ENCODE data around the gene PTPRU. TPM values are rescaled to one million over a fixed set of nuclear protein-coding genes. Genes with fewer than 3 reads are reported as not detected.

PTPRU gene
- total RNA-seq, 1 experiment from 2014 or later = 54.5 TPM

- intact Hi-C loops (cut with micrococcal nuclease; ENCODE audit: unreplicated experiment) = loop anchor here (5.0 to 10.0 kb wide), 2 partner anchors 104 to 477 kb away; no protein-coding TSS in a partner anchor
- CTCF ChIA-PET = no interaction called here
- Mint-ChIP-seq H3K27me3 (ENCODE audit: unreplicated experiment) (peaks cover 21% of the 10 kb centered on the region), H3K9me3 (ENCODE audit: low read depth, unreplicated experiment) (no peaks in the 10 kb centered on the region), H3K36me3 (ENCODE audit: insufficient read depth, unreplicated experiment) (peaks cover 36% of the 10 kb centered on the region), H3K27ac (ENCODE audit: unreplicated experiment) (peak overlapping the region; percentile 75), H3K4me3 (ENCODE audit: low read depth, unreplicated experiment) (peak overlapping the region; percentile 97), H3K4me1 (ENCODE audit: low read depth, unreplicated experiment) (peaks cover 33% of the 10 kb centered on the region)
- no TSS peak for BruUV-seq (replicated peaks)
- TF ChIP-seq CTCF (IDR thresholded peaks at IDR 0.05; ENCODE audit: unreplicated experiment) = no peak
- DNase-seq = peak; percentile 52
Observed at GRCh38 chr1:29237852-29238619, 1.7 kb downstream of the PTPRU start.

- peak overlapping the region; percentile 97 for H3K4me3 Mint-ChIP-seq (ENCODE audit: low read depth, unreplicated experiment)
- no peaks in the 10 kb centered on the region for H3K9me3 Mint-ChIP-seq (ENCODE audit: low read depth, unreplicated experiment)
- H3K36me3 Mint-ChIP-seq (ENCODE audit: insufficient read depth, unreplicated experiment) = peaks cover 36% of the 10 kb centered on the region
- no peak for TF ChIP-seq CTCF (IDR thresholded peaks at IDR 0.05; ENCODE audit: unreplicated experiment)
- no peak for DNase-seq
- intact Hi-C loops (cut with micrococcal nuclease; ENCODE audit: unreplicated experiment) = loop anchor here (5.0 to 10.0 kb wide), 2 partner anchors 104 to 476 kb away; no protein-coding TSS in a partner anchor
- H3K4me1 Mint-ChIP-seq (ENCODE audit: low read depth, unreplicated experiment) = peaks cover 33% of the 10 kb centered on the region
- CTCF ChIA-PET = interaction anchor here (0.6 to 0.8 kb wide), 2 partner anchors 9 to 90 kb away, joined by 3 read pairs; no protein-coding TSS in a partner anchor
- no TSS peak for BruUV-seq (replicated peaks)
- peaks cover 15% of the 10 kb centered on the region for H3K27me3 Mint-ChIP-seq (ENCODE audit: unreplicated experiment)
- H3K27ac Mint-ChIP-seq (ENCODE audit: unreplicated experiment) = peak overlapping the region; percentile 75
Observed at GRCh38 chr1:29238620-29239002, 2.3 kb downstream of the PTPRU start.

- Mint-ChIP-seq H3K36me3 (ENCODE audit: insufficient read depth, unreplicated experiment) (peaks cover 36% of the 10 kb centered on the region), H3K27me3 (ENCODE audit: unreplicated experiment) (peaks cover 10% of the 10 kb centered on the region), H3K27ac (ENCODE audit: unreplicated experiment) (peak overlapping the region; percentile 75), H3K4me3 (ENCODE audit: low read depth, unreplicated experiment) (peak overlapping the region; percentile 97), H3K9me3 (ENCODE audit: low read depth, unreplicated experiment) (no peaks in the 10 kb centered on the region), H3K4me1 (ENCODE audit: low read depth, unreplicated experiment) (peaks cover 33% of the 10 kb centered on the region)
- intact Hi-C loops (cut with micrococcal nuclease; ENCODE audit: unreplicated experiment) = loop anchor here (5.0 to 10.0 kb wide), 2 partner anchors 103 to 476 kb away; no protein-coding TSS in a partner anchor
- CTCF ChIA-PET = interaction anchor here (0.6 to 1.0 kb wide), 4 partner anchors 9 to 177 kb away, joined by 3 to 4 read pairs (median 3); no protein-coding TSS in a partner anchor
- peak; percentile 90 for DNase-seq
- no TSS peak for BruUV-seq (replicated peaks)
- TF ChIP-seq CTCF (IDR thresholded peaks at IDR 0.05; ENCODE audit: unreplicated experiment) = no peak
Observed at GRCh38 chr1:29239142-29239541, 2.8 kb downstream of the PTPRU start.

- BruUV-seq (replicated peaks) = no TSS peak
- intact Hi-C loops (cut with micrococcal nuclease; ENCODE audit: unreplicated experiment) = no loop called here
- Mint-ChIP-seq H3K36me3 (ENCODE audit: insufficient read depth, unreplicated experiment) (peaks cover 36% of the 10 kb centered on the region), H3K27me3 (ENCODE audit: unreplicated experiment) (no peaks in the 10 kb centered on the region), H3K27ac (ENCODE audit: unreplicated experiment) (no peak overlapping the region), H3K9me3 (ENCODE audit: low read depth, unreplicated experiment) (no peaks in the 10 kb centered on the region), H3K4me1 (ENCODE audit: low read depth, unreplicated experiment) (peaks cover 33% of the 10 kb centered on the region), H3K4me3 (ENCODE audit: low read depth, unreplicated experiment) (no peak overlapping the region)
- CTCF ChIA-PET = no interaction called here
- no peak for TF ChIP-seq CTCF (IDR thresholded peaks at IDR 0.05; ENCODE audit: unreplicated experiment)
- no peak for DNase-seq
Observed at GRCh38 chr1:29240400-29240837, 4.1 kb downstream of the PTPRU start.
